K562 (cell line): Measurements from ENCODE around the gene NAIF1. TPM values are rescaled to one million over a fixed set of nuclear protein-coding genes. Genes with fewer than 3 reads are reported as not detected.

ENCODE experiments used
- ATF3 ChIP-seq, 2 experiments: fragments of 450-650 bp in 1 of 2; sonication (generic) in 1 of 2; formaldehyde crosslinking in 1 of 2; IDR thresholded peaks in 1 of 2; conservative IDR thresholded peaks in 1 of 2; 2 replicates each; pipeline versions ENCODE4 v1.6.1 to v1.8.1; 2016 to 2023; ENCODE audit warnings: mild to moderate bottlenecking in 2 of 2, moderate library complexity in 2 of 2, inconsistent platforms in 1 of 2, missing genetic modification reagents in 1 of 2
- CREB1 ChIP-seq, 2 experiments: sonication (generic) in 1 of 2; formaldehyde crosslinking in 1 of 2; IDR thresholded peaks; 2 replicates each; pipeline versions ENCODE4 v1.6.1 to v1.8.0; 2012 to 2022; ENCODE audit warnings: inconsistent platforms in 1 of 2, mild to moderate bottlenecking in 1 of 2, missing genetic modification reagents in 1 of 2, moderate library complexity in 1 of 2
- ELF1 ChIP-seq: fragments of 200-800 bp; sonication (Bioruptor generic); IDR thresholded peaks from 2 replicates; pipeline ENCODE4 v1.6.1; 2016; ENCODE audit warnings: missing genetic modification characterization, missing compliant biosample characterization
- FOXP1 ChIP-seq: sonication (generic); formaldehyde crosslinking; IDR thresholded peaks from 2 replicates; pipeline ENCODE4 v1.8.0; 2022; ENCODE audit warnings: mild to moderate bottlenecking, missing genetic modification reagents
- IRF9 ChIP-seq: fragments of 450-650 bp; IDR thresholded peaks from 2 replicates; pipeline ENCODE4 v1.6.1; 2016; ENCODE audit warnings: missing biosample characterization, missing genetic modification characterization
- VEZF1 ChIP-seq: fragments of 200-800 bp; sonication (Bioruptor generic); IDR thresholded peaks from 2 replicates; pipeline ENCODE4 v1.6.1; 2017; ENCODE audit warnings: missing genetic modification characterization, missing compliant biosample characterization
- ZFX ChIP-seq: sonication (generic); formaldehyde crosslinking; IDR thresholded peaks from 2 replicates; pipeline ENCODE4 v1.8.0; 2022; ENCODE audit warnings: mild to moderate bottlenecking, missing genetic modification reagents, moderate library complexity
- ZNF592 ChIP-seq: fragments of 450-650 bp; IDR thresholded peaks from 2 replicates; pipeline ENCODE4 v1.6.1; 2017; ENCODE audit warnings: antibody characterized with exemption, mild to moderate bottlenecking
- polyA plus RNA-seq, 8 experiments: library from polyadenylated mRNA; depleted of rRNA in 4 of 8; stranded (reverse) in 5 of 8; unstranded in 3 of 8; fragments of >200 nt; fragmentation: Nextera tagmentation in 2 of 8; fragmentation: Illumina TruSeq in 1 of 8; extraction: Ambion mirVana in 2 of 8; extraction: Trizol in 1 of 8; gene quantifications; 2 replicates each; pipeline versions ENCODE4 v1.2.1 to v1.2.3, GENCODE V29; 2011 to 2014; ENCODE audit warnings: inconsistent platforms in 1 of 8, missing spikeins in 1 of 8
- total RNA-seq, 7 experiments: library from RNA; depleted of rRNA in 6 of 7; stranded (reverse); fragments of >200 nt in 6 of 7; fragmentation: Illumina TruSeq in 2 of 7; extraction: Trizol in 2 of 7; gene quantifications; 2 replicates each; pipeline versions ENCODE4 v1.2.1 to v1.2.3, GENCODE V29; 2011 to 2021; ENCODE audit warnings: low replicate concordance in 1 of 7
- TF ChIP-seq, protein P1 (sequence below): fragments of 450-650 bp; formaldehyde crosslinking; IDR thresholded peaks from 2 replicates; pipeline ENCODE4 v1.4.0; 2022; ENCODE audit warnings: missing genetic modification characterization
- TF ChIP-seq, protein P2 (sequence below): sonication (generic); formaldehyde crosslinking; IDR thresholded peaks from 2 replicates; pipeline ENCODE4 v1.8.0; 2022; ENCODE audit warnings: mild to moderate bottlenecking, missing genetic modification reagents

Gene NAIF1
- total and polyA plus RNA-seq, 9 of the 15 experiments (the other 6 are each of a cell fraction or from before 2014, with no cell fraction given), result 4.8 to 26.6 (median 17.2) TPM

GRCh38 chr9:128098297-128099230 lies 31.4 kb upstream of the NAIF1 start (continued):
- TF ChIP-seq, protein P1, sequence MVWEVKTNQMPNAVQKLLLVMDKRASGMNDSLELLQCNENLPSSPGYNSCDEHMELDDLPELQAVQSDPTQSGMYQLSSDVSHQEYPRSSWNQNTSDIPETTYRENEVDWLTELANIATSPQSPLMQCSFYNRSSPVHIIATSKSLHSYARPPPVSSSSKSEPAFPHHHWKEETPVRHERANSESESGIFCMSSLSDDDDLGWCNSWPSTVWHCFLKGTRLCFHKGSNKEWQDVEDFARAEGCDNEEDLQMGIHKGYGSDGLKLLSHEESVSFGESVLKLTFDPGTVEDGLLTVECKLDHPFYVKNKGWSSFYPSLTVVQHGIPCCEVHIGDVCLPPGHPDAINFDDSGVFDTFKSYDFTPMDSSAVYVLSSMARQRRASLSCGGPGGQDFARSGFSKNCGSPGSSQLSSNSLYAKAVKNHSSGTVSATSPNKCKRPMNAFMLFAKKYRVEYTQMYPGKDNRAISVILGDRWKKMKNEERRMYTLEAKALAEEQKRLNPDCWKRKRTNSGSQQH, result no peak
- TF ChIP-seq ZFX (CRISPR knock-in tag), result peak; percentile 50; the same call in 1 of the 2 replicates
- TF ChIP-seq ZNF592, result no peak
- TF ChIP-seq, protein P2, sequence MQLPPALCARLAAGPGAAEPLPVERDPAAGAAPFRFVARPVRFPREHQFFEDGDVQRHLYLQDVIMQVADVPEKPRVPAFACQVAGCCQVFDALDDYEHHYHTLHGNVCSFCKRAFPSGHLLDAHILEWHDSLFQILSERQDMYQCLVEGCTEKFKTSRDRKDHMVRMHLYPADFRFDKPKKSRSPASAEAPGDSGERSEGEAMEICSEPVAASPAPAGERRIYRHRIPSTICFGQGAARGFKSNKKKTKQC, result no peak
- TF ChIP-seq FOXP1 (CRISPR knock-in tag), result 0 out of 2 replicates have a peak, but pooled peaks have one; percentile 27
- no peak for TF ChIP-seq ELF1 (tag)
- peak; percentile 96 for TF ChIP-seq ATF3 (IDR thresholded peaks at IDR 0.05)
- TF ChIP-seq ATF3 (CRISPR knock-in tag; conservative IDR thresholded peaks at IDR 0.05), result no peak
- peak; percentile 38; the same call in 1 of the 2 replicates for TF ChIP-seq VEZF1 (CRISPR knock-in tag)
- TF ChIP-seq CREB1 (IDR thresholded peaks at IDR 0.05), result peak; percentile 33
- peak; percentile 46 for TF ChIP-seq CREB1 (CRISPR knock-in tag; IDR thresholded peaks at IDR 0.05)
- TF ChIP-seq IRF9 (tag), result no peak
